SIG-M5 (cell line): ENCODE data around the gene ZNF101.

ENCODE experiments used
- DNase-seq: peaks from one replicate; lab custom pipeline; 2025; lab: John Stamatoyannopoulos, UW

The ZNF101 gene

GRCh38 chr19:19711934-19712828 is 43.5 kb downstream of the ZNF101 start:
- no peak for DNase-seq

GRCh38 chr19:19719798-19720197 is 51.2 kb downstream of the ZNF101 start:
- DNase-seq, result no peak

GRCh38 chr19:19721896-19722295 is 53.3 kb downstream of the ZNF101 start:
- no peak for DNase-seq

- no peak for DNase-seq
Measured at GRCh38 chr19:19732579-19733501, 64.2 kb downstream of the ZNF101 start, which contains the start of gene ZNF14. Gene ZNF14 (minus strand): TSS chr19:19733112. CDS start chr19:19732958, 154 bp downstream.
